ENCODE results near the gene AFAP1. TPM values are rescaled to one million over a fixed set of nuclear protein-coding genes. Genes with fewer than 3 reads are reported as not detected.

The AFAP1 gene
- polyA plus RNA-seq, 1 donor (not counting 4 experiments of a cell fraction or from before 2014, with no cell fraction given) = 7.6 TPM

GRCh38 chr4:7985072-7985471 lies 45.4 kb upstream of the AFAP1 start:
- Histone ChIP-seq H2AFZ (ENCODE audit: control insufficient read depth, low read length) (no peak overlapping the region), H3K36me3 (ENCODE audit: control insufficient read depth in 2 of 2, extremely low read depth in 1 of 2, insufficient read depth in 2 of 2, low read length in 2 of 2) (no peaks in the 10 kb centered on the region), H3K4me3 (ENCODE audit: control insufficient read depth in 2 of 3, extremely low read depth in 1 of 3, insufficient read depth in 2 of 3, low read depth in 1 of 3, low read length in 3 of 3) (no peak overlapping the region), H3K9me1 (ENCODE audit: control insufficient read depth, extremely low read depth, insufficient read depth, low read length) (no peaks in the 10 kb centered on the region), H4K20me1 (ENCODE audit: control insufficient read depth, extremely low read depth, insufficient read depth, low read length) (no peaks in the 10 kb centered on the region), H3K27ac (ENCODE audit: control insufficient read depth, insufficient read depth, low read length) (no peak overlapping the region), H3K9me3 (ENCODE audit: control insufficient read depth, low read depth, low read length) (no peaks in the 10 kb centered on the region), H3K9ac (ENCODE audit: control insufficient read depth, extremely low read depth, insufficient read depth, low read length) (no peak overlapping the region), H3K27me3 (ENCODE audit: control insufficient read depth, extremely low read depth, insufficient read depth, low read length) (peaks cover 10% of the 10 kb centered on the region), H3K4me1 (ENCODE audit: control insufficient read depth, extremely low read depth, insufficient read depth, low read length) (peaks cover 2% of the 10 kb centered on the region), H3K4me2 (ENCODE audit: control insufficient read depth, extremely low read depth, insufficient read depth, low read depth, low read length) (no peak overlapping the region), H3K79me2 (ENCODE audit: control insufficient read depth, insufficient read depth, low read length) (no peaks in the 10 kb centered on the region)
- TF ChIP-seq, protein P1, sequence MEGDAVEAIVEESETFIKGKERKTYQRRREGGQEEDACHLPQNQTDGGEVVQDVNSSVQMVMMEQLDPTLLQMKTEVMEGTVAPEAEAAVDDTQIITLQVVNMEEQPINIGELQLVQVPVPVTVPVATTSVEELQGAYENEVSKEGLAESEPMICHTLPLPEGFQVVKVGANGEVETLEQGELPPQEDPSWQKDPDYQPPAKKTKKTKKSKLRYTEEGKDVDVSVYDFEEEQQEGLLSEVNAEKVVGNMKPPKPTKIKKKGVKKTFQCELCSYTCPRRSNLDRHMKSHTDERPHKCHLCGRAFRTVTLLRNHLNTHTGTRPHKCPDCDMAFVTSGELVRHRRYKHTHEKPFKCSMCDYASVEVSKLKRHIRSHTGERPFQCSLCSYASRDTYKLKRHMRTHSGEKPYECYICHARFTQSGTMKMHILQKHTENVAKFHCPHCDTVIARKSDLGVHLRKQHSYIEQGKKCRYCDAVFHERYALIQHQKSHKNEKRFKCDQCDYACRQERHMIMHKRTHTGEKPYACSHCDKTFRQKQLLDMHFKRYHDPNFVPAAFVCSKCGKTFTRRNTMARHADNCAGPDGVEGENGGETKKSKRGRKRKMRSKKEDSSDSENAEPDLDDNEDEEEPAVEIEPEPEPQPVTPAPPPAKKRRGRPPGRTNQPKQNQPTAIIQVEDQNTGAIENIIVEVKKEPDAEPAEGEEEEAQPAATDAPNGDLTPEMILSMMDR (optimal IDR thresholded peaks at IDR 0.05 in 1 of 3, IDR thresholded peaks at IDR 0.05 in 1 of 3, conservative IDR thresholded peaks at IDR 0.05 in 1 of 3; ENCODE audit: extremely low read depth in 1 of 3, insufficient read depth in 2 of 3, low read length in 3 of 3) = no peak
- no peak for TF ChIP-seq EZH2 (IDR thresholded peaks at IDR 0.05; ENCODE audit: low read length)
- no peak for DNase-seq (ENCODE audit: low read depth, low spot score)
- dilution Hi-C loops (cut with MboI; ENCODE audit: extremely low pct_ligation_motif_present, low sequenced_read_pairs) = no loop called here
- no peak for FAIRE-seq

DNA sequence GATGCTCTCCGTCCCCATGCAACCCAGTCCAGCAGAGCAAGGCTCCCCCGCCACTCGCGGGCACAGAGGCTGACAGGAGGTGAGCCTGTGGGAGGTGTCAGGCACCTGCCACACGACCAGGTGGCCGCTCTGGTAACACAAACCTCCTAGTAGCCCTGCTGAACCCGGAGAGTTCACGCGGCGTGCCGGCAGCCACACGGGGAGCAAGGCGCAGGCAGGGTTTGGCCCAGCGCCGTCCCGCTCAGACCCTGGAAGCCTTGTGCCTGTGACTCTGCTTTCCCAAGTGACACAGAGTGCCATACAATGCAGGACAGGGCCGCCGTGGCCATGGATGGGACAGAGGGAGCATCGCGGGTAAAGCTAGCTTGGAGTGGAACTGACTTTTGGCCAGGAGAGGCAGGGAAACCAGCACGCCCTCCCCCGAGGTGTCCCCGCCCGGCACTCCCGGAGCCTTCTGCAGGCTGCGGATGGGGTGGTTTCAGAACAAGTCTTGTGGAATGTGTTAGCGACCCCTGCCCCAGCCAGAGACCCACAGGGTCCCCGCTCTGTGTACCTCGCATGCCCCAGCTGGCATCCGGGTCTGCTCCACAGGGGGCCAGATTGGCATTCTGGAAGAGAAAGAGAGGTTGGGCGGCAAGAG lies 44.7 kb upstream of the AFAP1 start:
- H3K4me2 ChIP-seq (ENCODE audit: control insufficient read depth, extremely low read depth, insufficient read depth, low read depth, low read length) = no peak overlapping the region
- H4K20me1 ChIP-seq (ENCODE audit: control insufficient read depth, extremely low read depth, insufficient read depth, low read length) = no peaks in the 10 kb centered on the region
- FAIRE-seq = no peak
- H3K4me1 ChIP-seq (ENCODE audit: control insufficient read depth, extremely low read depth, insufficient read depth, low read length) = peaks cover 8% of the 10 kb centered on the region
- no peak for DNase-seq (ENCODE audit: low read depth, low spot score)
- H3K79me2 ChIP-seq (ENCODE audit: control insufficient read depth, insufficient read depth, low read length) = no peaks in the 10 kb centered on the region
- H3K27ac ChIP-seq (ENCODE audit: control insufficient read depth, insufficient read depth, low read length) = no peak overlapping the region
- H3K9ac ChIP-seq (ENCODE audit: control insufficient read depth, extremely low read depth, insufficient read depth, low read length) = no peak overlapping the region
- no peaks in the 10 kb centered on the region for H3K9me1 ChIP-seq (ENCODE audit: control insufficient read depth, extremely low read depth, insufficient read depth, low read length)
- no peaks in the 10 kb centered on the region for H3K36me3 ChIP-seq (ENCODE audit: control insufficient read depth in 2 of 2, extremely low read depth in 1 of 2, insufficient read depth in 2 of 2, low read length in 2 of 2)
- H3K9me3 ChIP-seq (ENCODE audit: control insufficient read depth, low read depth, low read length) = no peaks in the 10 kb centered on the region
- no peak overlapping the region for H3K4me3 ChIP-seq (ENCODE audit: control insufficient read depth in 2 of 3, extremely low read depth in 1 of 3, insufficient read depth in 2 of 3, low read depth in 1 of 3, low read length in 3 of 3)
- H3K27me3 ChIP-seq (ENCODE audit: control insufficient read depth, extremely low read depth, insufficient read depth, low read length) = peaks cover 10% of the 10 kb centered on the region
- TF ChIP-seq, protein P1 (optimal IDR thresholded peaks at IDR 0.05 in 1 of 3, IDR thresholded peaks at IDR 0.05 in 1 of 3, conservative IDR thresholded peaks at IDR 0.05 in 1 of 3; ENCODE audit: extremely low read depth in 1 of 3, insufficient read depth in 2 of 3, low read length in 3 of 3) = no peak
- TF ChIP-seq EZH2 (IDR thresholded peaks at IDR 0.05; ENCODE audit: low read length) = no peak
- dilution Hi-C loops (cut with MboI; ENCODE audit: extremely low pct_ligation_motif_present, low sequenced_read_pairs) = no loop called here
- no peak overlapping the region for H2AFZ ChIP-seq (ENCODE audit: control insufficient read depth, low read length)
